ENCODE results near the gene NOXO1.

DNA sequence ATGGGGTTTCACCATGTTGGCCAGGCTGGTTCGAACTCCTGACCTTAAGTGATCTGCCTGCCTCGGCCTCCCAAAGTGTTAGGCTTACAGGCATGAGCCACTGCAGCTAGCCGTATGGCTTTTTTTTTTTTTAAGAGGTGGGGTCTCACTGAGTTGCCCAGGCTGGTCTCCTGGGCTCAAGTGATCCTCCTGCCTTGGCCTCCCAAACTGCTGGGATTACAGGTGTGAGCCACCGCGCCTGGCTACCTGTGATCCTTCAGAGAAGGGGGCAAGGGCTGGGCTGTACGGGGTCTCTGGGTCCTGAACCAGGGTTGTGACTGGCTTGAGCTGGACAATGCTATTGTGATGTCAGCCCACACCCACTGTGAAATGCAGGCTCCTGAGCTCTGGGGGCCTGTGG, 14.8 kb downstream of the NOXO1 start, which contains the start of gene RNF151:
- TF ChIP-seq, protein P1, sequence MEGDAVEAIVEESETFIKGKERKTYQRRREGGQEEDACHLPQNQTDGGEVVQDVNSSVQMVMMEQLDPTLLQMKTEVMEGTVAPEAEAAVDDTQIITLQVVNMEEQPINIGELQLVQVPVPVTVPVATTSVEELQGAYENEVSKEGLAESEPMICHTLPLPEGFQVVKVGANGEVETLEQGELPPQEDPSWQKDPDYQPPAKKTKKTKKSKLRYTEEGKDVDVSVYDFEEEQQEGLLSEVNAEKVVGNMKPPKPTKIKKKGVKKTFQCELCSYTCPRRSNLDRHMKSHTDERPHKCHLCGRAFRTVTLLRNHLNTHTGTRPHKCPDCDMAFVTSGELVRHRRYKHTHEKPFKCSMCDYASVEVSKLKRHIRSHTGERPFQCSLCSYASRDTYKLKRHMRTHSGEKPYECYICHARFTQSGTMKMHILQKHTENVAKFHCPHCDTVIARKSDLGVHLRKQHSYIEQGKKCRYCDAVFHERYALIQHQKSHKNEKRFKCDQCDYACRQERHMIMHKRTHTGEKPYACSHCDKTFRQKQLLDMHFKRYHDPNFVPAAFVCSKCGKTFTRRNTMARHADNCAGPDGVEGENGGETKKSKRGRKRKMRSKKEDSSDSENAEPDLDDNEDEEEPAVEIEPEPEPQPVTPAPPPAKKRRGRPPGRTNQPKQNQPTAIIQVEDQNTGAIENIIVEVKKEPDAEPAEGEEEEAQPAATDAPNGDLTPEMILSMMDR (optimal IDR thresholded peaks at IDR 0.05 in 1 of 3, IDR thresholded peaks at IDR 0.05 in 1 of 3, conservative IDR thresholded peaks at IDR 0.05 in 1 of 3; ENCODE audit: extremely low read depth in 1 of 3, insufficient read depth in 2 of 3, low read length in 3 of 3), result no peak
- TF ChIP-seq EZH2 (IDR thresholded peaks at IDR 0.05; ENCODE audit: low read length), result no peak

Data from keratinocyte (primary cell).